Prostate gland (tissue), 2 donors: ENCODE measurements around the gene GALNT5.

ENCODE experiments used
- CTCF ChIP-seq, 4 experiments: fragments of 200-600 bp in 2 of 4; fragments of 450-650 bp in 2 of 4; sonication (generic) in 2 of 4; IDR thresholded peaks; 1 replicate in 3 of 4; 2 replicates in 1 of 4; pipeline ENCODE4 v1.5.1; 2016 to 2019; ENCODE audit warnings: antibody characterized with exemption in 4 of 4, mild to moderate bottlenecking in 2 of 4, moderate library complexity in 2 of 4
- POLR2A ChIP-seq: fragments of 450-650 bp; IDR thresholded peaks from one replicate; pipeline ENCODE4 v1.6.1; 2016; ENCODE audit warnings: antibody characterized with exemption, mild to moderate bottlenecking

GRCh38 chr2:157264099-157264498 lies 6.6 kb downstream of the GALNT5 start:
- no peak for TF ChIP-seq POLR2A
- no peak for TF ChIP-seq CTCF (IDR thresholded peaks at IDR 0.05)
